ENCODE data around the gene THAP12. TPM values are rescaled to one million over a fixed set of nuclear protein-coding genes. Genes with fewer than 3 reads are reported as not detected.

THAP12 gene, protein sequence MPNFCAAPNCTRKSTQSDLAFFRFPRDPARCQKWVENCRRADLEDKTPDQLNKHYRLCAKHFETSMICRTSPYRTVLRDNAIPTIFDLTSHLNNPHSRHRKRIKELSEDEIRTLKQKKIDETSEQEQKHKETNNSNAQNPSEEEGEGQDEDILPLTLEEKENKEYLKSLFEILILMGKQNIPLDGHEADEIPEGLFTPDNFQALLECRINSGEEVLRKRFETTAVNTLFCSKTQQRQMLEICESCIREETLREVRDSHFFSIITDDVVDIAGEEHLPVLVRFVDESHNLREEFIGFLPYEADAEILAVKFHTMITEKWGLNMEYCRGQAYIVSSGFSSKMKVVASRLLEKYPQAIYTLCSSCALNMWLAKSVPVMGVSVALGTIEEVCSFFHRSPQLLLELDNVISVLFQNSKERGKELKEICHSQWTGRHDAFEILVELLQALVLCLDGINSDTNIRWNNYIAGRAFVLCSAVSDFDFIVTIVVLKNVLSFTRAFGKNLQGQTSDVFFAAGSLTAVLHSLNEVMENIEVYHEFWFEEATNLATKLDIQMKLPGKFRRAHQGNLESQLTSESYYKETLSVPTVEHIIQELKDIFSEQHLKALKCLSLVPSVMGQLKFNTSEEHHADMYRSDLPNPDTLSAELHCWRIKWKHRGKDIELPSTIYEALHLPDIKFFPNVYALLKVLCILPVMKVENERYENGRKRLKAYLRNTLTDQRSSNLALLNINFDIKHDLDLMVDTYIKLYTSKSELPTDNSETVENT
- total RNA-seq (ENCODE audit: unreplicated experiment) = 42.7 TPM
- long read RNA-seq, partial matches to known transcripts = 0 of 3 reads
- long read RNA-seq, other reads (novel, unspliced or antisense) = 3 of 3 reads

- no peak for TF ChIP-seq CTCF (IDR thresholded peaks at IDR 0.05; ENCODE audit: unreplicated experiment)
- H3K9me3 Mint-ChIP-seq (ENCODE audit: unreplicated experiment) = no peaks in the 10 kb centered on the region
Observed at GRCh38 chr11:76380977-76381719, at the start of gene THAP12, which contains the start of gene GVQW3. Gene THAP12 (minus strand): TSS chr11:76381132. CDS start chr11:76380836, 296 bp downstream. Gene GVQW3 (plus strand): TSS chr11:76381323. CDS start chr11:76381829, 506 bp downstream.

GRCh38 chr11:76426660-76427059 lies 45.7 kb upstream of the THAP12 start:
- H3K27ac Mint-ChIP-seq (ENCODE audit: unreplicated experiment) = no peak overlapping the region
- no peak for TF ChIP-seq CTCF (IDR thresholded peaks at IDR 0.05; ENCODE audit: unreplicated experiment)

More at GRCh38 chr11:76380977-76381719, at the start of gene THAP12, which contains the start of gene GVQW3:
- H3K36me3 Mint-ChIP-seq (ENCODE audit: low read depth, unreplicated experiment) = peaks cover 8% of the 10 kb centered on the region
- peak within 1 kb of the TSS; percentile 99 for H3K4me3 Mint-ChIP-seq (ENCODE audit: unreplicated experiment)
- DNase-seq (ENCODE audit: low spot score) = peak; percentile 98
- H3K4me1 Mint-ChIP-seq (ENCODE audit: unreplicated experiment) = peaks cover 19% of the 10 kb centered on the region
- H3K27ac Mint-ChIP-seq (ENCODE audit: unreplicated experiment) = peak within 1 kb of the TSS; percentile 91
- H3K27me3 Mint-ChIP-seq (ENCODE audit: unreplicated experiment) = peaks cover 9% of the 10 kb centered on the region

GRCh38 chr11:76424891-76425290 lies 44.0 kb upstream of the THAP12 start:
- Mint-ChIP-seq H3K27ac (ENCODE audit: unreplicated experiment) (no peak overlapping the region), H3K4me1 (ENCODE audit: unreplicated experiment) (no peaks in the 10 kb centered on the region), H3K27me3 (ENCODE audit: unreplicated experiment) (no peaks in the 10 kb centered on the region), H3K9me3 (ENCODE audit: unreplicated experiment) (no peaks in the 10 kb centered on the region), H3K36me3 (ENCODE audit: low read depth, unreplicated experiment) (no peaks in the 10 kb centered on the region), H3K4me3 (ENCODE audit: unreplicated experiment) (no peak overlapping the region)
- DNase-seq (ENCODE audit: low spot score) = no peak
- TF ChIP-seq CTCF (IDR thresholded peaks at IDR 0.05; ENCODE audit: unreplicated experiment) = no peak

More at GRCh38 chr11:76426660-76427059, 45.7 kb upstream of the THAP12 start:
- H3K4me1 Mint-ChIP-seq (ENCODE audit: unreplicated experiment) = no peaks in the 10 kb centered on the region
- no peak for DNase-seq (ENCODE audit: low spot score)
- no peak overlapping the region for H3K4me3 Mint-ChIP-seq (ENCODE audit: unreplicated experiment)
- no peaks in the 10 kb centered on the region for H3K27me3 Mint-ChIP-seq (ENCODE audit: unreplicated experiment)
- no peaks in the 10 kb centered on the region for H3K9me3 Mint-ChIP-seq (ENCODE audit: unreplicated experiment)
- no peaks in the 10 kb centered on the region for H3K36me3 Mint-ChIP-seq (ENCODE audit: low read depth, unreplicated experiment)

DNA sequence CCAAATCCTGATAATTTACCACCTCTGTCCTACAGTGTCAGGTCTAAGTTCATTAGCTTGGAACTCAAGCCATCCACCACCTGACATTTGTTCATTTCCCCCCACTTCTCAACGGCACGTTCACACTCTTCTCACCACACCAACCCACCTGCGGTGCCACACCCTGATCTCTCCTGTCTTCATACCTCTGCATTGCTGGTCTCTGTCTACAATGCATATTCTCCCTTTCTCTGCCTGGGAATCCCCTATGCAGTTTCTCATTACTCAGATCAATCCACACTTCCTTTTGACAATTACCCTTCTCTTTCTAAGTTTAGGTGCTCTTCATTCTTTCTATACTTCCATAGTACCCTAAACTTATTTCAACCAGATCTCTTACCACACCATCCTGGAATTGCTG lies 43.4 kb upstream of the THAP12 start:
- no peak overlapping the region for H3K4me3 Mint-ChIP-seq (ENCODE audit: unreplicated experiment)
- no peak overlapping the region for H3K27ac Mint-ChIP-seq (ENCODE audit: unreplicated experiment)
- no peak for DNase-seq (ENCODE audit: low spot score)
- no peaks in the 10 kb centered on the region for H3K27me3 Mint-ChIP-seq (ENCODE audit: unreplicated experiment)
- no peaks in the 10 kb centered on the region for H3K4me1 Mint-ChIP-seq (ENCODE audit: unreplicated experiment)
- TF ChIP-seq CTCF (IDR thresholded peaks at IDR 0.05; ENCODE audit: unreplicated experiment) = no peak
- no peaks in the 10 kb centered on the region for H3K9me3 Mint-ChIP-seq (ENCODE audit: unreplicated experiment)
- no peaks in the 10 kb centered on the region for H3K36me3 Mint-ChIP-seq (ENCODE audit: low read depth, unreplicated experiment)

Measured in endothelial cell (in vitro differentiated cells).